Measurements from ENCODE around the gene NLGN1. TPM values are rescaled to one million over a fixed set of nuclear protein-coding genes. Genes with fewer than 3 reads are reported as not detected.
"Not testable (repeated sequence)": the region's sequence is repeated elsewhere in the genome, so short reads cannot be mapped to it uniquely, and the experiment has no call there.

NLGN1 gene
- total RNA-seq, 1 donor from 2014 or later: 34.8 TPM

DNA sequence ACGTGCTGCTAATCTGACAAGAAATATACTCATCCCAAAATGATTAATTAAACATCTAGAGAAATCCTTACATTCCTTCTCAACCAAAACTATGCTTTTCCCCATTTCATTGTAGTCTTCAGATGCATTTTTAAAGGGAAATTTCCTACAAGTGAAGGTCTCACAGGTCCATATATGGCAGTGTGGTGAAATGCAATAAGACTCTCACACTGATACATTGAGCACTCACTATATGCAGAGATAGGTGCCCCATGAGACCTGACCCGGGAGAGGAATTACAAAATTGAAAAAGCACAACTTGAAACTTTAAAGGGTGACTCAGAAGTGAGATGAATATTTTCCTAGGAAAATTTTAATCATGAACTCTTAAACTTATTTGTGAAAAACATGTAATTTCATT, 832.4 kb downstream of the NLGN1 start:
- H2AFZ ChIP-seq (replicated peaks): no peak overlapping the region
- DNase-seq (ENCODE audit: low spot score): no peak
- H3K4me3 Mint-ChIP-seq: no peak overlapping the region
- H3K9me3 ChIP-seq (ENCODE audit: low read depth): no peaks in the 10 kb centered on the region
- H3K27me3 ChIP-seq: no peaks in the 10 kb centered on the region
- no peaks in the 10 kb centered on the region for H3K27me3 Mint-ChIP-seq (ENCODE audit: insufficient read depth, low read depth)
- no peaks in the 10 kb centered on the region for H4K20me1 ChIP-seq (ENCODE audit: low read depth)
- H3K4me2 ChIP-seq: no peak overlapping the region
- H3K36me3 ChIP-seq: no peaks in the 10 kb centered on the region
- H3K27ac ChIP-seq: no peak overlapping the region
- peaks cover 7% of the 10 kb centered on the region for H3K4me1 Mint-ChIP-seq
- H3K4me1 ChIP-seq: no peaks in the 10 kb centered on the region
- no peaks in the 10 kb centered on the region for H3K36me3 Mint-ChIP-seq
- H3K9me3 Mint-ChIP-seq: no peaks in the 10 kb centered on the region
- no peak overlapping the region for H3K27ac Mint-ChIP-seq
- TF ChIP-seq EZH2phosphoT487 (IDR thresholded peaks at IDR 0.05): no peak
- TF ChIP-seq EZH2 (IDR thresholded peaks at IDR 0.05): no peak
- TF ChIP-seq, protein P1, sequence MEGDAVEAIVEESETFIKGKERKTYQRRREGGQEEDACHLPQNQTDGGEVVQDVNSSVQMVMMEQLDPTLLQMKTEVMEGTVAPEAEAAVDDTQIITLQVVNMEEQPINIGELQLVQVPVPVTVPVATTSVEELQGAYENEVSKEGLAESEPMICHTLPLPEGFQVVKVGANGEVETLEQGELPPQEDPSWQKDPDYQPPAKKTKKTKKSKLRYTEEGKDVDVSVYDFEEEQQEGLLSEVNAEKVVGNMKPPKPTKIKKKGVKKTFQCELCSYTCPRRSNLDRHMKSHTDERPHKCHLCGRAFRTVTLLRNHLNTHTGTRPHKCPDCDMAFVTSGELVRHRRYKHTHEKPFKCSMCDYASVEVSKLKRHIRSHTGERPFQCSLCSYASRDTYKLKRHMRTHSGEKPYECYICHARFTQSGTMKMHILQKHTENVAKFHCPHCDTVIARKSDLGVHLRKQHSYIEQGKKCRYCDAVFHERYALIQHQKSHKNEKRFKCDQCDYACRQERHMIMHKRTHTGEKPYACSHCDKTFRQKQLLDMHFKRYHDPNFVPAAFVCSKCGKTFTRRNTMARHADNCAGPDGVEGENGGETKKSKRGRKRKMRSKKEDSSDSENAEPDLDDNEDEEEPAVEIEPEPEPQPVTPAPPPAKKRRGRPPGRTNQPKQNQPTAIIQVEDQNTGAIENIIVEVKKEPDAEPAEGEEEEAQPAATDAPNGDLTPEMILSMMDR (IDR thresholded peaks at IDR 0.05): no peak
- H3K79me2 ChIP-seq (ENCODE audit: low read depth): no peaks in the 10 kb centered on the region
- no peak overlapping the region for H3K9ac ChIP-seq
- peaks cover 16% of the 10 kb centered on the region for H3F3A ChIP-seq (ENCODE audit: low read depth)
- H3K4me3 ChIP-seq: no peak overlapping the region

DNA sequence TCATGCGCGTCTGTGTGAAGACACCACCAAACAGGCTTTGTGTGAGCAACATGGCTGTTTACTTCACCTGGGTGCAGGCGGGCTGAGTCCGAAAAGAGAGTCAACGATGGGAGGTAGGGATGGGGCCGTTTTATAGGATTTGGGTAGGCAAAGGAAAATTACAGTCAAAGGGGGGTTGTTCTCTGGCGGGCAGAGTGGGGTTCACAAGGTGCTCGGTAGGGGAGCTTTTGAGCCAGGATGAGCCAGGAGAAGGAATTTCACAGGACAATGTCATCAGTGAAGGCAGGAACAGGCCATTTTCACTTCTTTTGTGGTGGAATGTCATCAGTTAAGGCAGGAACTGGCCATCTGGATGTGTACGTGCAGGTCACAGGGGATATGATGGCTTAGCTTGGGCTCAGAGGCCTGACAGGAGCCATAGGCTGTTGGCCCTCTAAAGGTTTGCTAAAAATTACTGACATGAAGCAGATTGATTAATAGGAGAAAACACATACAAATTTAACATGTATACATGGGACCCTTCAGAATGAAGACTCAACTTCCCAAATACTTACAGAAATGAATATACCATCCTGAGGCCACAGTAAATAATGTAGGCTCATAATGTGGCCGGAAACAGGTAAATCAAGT, 834.6 kb downstream of the NLGN1 start:
- peak overlapping the region; percentile 79 for H3K27ac Mint-ChIP-seq
- not testable (repeated sequence) for DNase-seq (ENCODE audit: low spot score); H3K36me3 ChIP-seq; H3K9me3 ChIP-seq (ENCODE audit: low read depth); H4K20me1 ChIP-seq (ENCODE audit: low read depth); H2AFZ ChIP-seq (replicated peaks); H3K9ac ChIP-seq; H3K79me2 ChIP-seq (ENCODE audit: low read depth); H3K4me3 Mint-ChIP-seq; H3K27me3 Mint-ChIP-seq (ENCODE audit: insufficient read depth, low read depth); H3K36me3 Mint-ChIP-seq; H3K27me3 ChIP-seq; H3K4me1 ChIP-seq; H3K4me3 ChIP-seq; H3K27ac ChIP-seq; H3K4me1 Mint-ChIP-seq; H3K9me3 Mint-ChIP-seq
- H3K4me2 ChIP-seq: peak overlapping the region; percentile 21
- H3F3A ChIP-seq (ENCODE audit: low read depth): peaks cover 16% of the 10 kb centered on the region

DNA sequence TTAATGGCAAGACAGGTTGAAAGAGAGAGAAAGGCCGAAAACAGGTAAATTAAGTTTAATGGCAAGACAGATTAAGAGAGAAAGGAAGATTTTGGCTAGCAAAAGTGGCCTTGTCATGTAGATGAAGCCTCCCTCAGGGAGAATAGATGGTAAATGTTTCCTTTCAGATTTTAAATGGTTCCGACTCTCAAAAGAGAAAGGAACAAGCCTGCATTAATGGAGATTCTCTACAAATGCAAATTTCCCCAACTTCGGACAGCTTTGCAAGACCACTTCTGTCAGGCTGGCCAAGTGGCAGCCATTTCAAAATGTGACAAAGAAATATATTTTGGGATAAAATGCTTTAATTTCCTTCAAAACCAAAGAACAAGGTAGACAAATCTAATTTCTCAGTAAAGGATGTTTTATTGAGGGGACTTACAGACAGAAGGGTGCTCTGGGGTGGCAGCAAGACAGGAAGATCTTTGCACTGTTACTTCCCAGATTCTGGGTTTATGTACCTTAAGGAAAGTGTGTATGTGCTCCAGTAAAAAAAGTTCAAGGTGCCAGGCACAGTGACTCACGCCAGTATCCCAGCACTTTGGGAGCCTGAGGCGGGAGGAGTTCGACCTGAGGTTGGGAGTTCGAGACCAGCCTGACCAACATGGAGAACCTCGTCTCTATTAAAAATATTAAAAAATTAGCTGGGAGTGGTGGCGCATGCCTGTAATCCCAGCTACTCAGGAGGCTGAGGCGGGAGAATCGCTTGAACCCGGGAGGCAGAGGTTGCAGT, 835.3 kb downstream of the NLGN1 start:
- Histone ChIP-seq H3K79me2 (ENCODE audit: low read depth) (no peaks in the 10 kb centered on the region), H3K4me1 (no peaks in the 10 kb centered on the region)

More for the DNA sequence above, 835.3 kb downstream of the NLGN1 start:
- no peaks in the 10 kb centered on the region for H4K20me1 ChIP-seq (ENCODE audit: low read depth)
- H3K9me3 Mint-ChIP-seq: no peaks in the 10 kb centered on the region
- DNase-seq (ENCODE audit: low spot score): no peak
- no peak for TF ChIP-seq EZH2phosphoT487 (IDR thresholded peaks at IDR 0.05)
- TF ChIP-seq, protein P1 (IDR thresholded peaks at IDR 0.05): no peak
- TF ChIP-seq EZH2 (IDR thresholded peaks at IDR 0.05): no peak
- H3F3A ChIP-seq (ENCODE audit: low read depth): peaks cover 16% of the 10 kb centered on the region
- H3K4me3 ChIP-seq: no peak overlapping the region
- H3K36me3 Mint-ChIP-seq: no peaks in the 10 kb centered on the region
- peaks cover 7% of the 10 kb centered on the region for H3K4me1 Mint-ChIP-seq
- no peak overlapping the region for H3K27ac ChIP-seq
- no peaks in the 10 kb centered on the region for H3K36me3 ChIP-seq
- H2AFZ ChIP-seq (replicated peaks): no peak overlapping the region
- H3K27ac Mint-ChIP-seq: no peak overlapping the region
- H3K9me3 ChIP-seq (ENCODE audit: low read depth): no peaks in the 10 kb centered on the region
- no peak overlapping the region for H3K4me2 ChIP-seq
- no peak overlapping the region for H3K4me3 Mint-ChIP-seq
- no peak overlapping the region for H3K9ac ChIP-seq
- no peaks in the 10 kb centered on the region for H3K27me3 ChIP-seq
- H3K27me3 Mint-ChIP-seq (ENCODE audit: insufficient read depth, low read depth): no peaks in the 10 kb centered on the region
